Frontal cortex (tissue), 4 donors: ENCODE results near the gene MAFB. TPM values are rescaled to one million over a fixed set of nuclear protein-coding genes. Genes with fewer than 3 reads are reported as not detected.

Source experiments
- DNase-seq, 2 donors: peaks; one replicate each; pipeline ENCODE4 v3.0.0; 2012; ENCODE audit warnings: low spot score in 2 of 2
- FAIRE-seq: peaks from 2 replicates; lab custom pipeline; 2012; peaks lifted over from hg19 to GRCh38; lab: Jason Lieb, UNC
- total RNA-seq: library from RNA; depleted of rRNA; stranded (reverse); fragments of >200 nt; gene quantifications from one replicate; pipeline ENCODE4 v1.2.3, GENCODE V29; 2014
- donor health status: control.
- donor health status: control.
- donor health status: control.

MAFB gene
- total RNA-seq, 1 donor from 2014 or later = 7.3 TPM

GRCh38 chr20:40638414-40638813, 50.6 kb downstream of the MAFB start:
- no peak for FAIRE-seq
- no peak for DNase-seq

GRCh38 chr20:40637176-40637575, 51.9 kb downstream of the MAFB start:
- no peak for DNase-seq
- no peak for FAIRE-seq

GRCh38 chr20:40636486-40636885, 52.5 kb downstream of the MAFB start:
- DNase-seq = no peak
- FAIRE-seq = no peak

GRCh38 chr20:40635971-40636370, 53.1 kb downstream of the MAFB start:
- DNase-seq (no peak), FAIRE-seq (no peak)
